ENCODE data around the gene PDF.
"Not testable (repeated sequence)": the region's sequence is repeated elsewhere in the genome, so short reads cannot be mapped to it uniquely, and the experiment has no call there.

PDF gene

DNA sequence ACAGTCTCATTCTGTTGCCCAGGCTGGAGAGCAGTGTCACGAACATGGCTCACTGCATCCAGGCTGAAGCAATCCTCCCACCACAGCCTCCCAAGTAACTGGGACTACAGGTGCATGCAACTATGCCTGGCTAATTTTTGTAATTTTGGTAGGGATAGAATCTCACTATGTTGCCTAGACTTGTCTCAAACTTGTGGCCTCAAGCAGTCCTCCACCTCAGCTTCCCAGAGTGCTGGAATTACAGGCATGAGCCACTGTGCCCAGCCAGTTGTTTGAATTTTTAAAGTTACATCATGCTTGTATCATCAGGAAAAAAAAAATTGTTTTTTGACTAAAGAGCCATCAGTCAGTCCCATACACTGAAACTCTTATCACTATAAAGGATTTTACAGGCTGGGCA lies 36.3 kb downstream of the PDF start:
- DNase-seq (ENCODE audit: low spot score): no peak
- ChIA-PET POLR2A (ENCODE audit: low non-redundant PET) (no interaction called here), CTCF (interaction anchor here (0.7 kb wide), 1 partner anchor 672 kb away, joined by 3 read pairs; no protein-coding TSS in a partner anchor)
- TF ChIP-seq, protein P1, sequence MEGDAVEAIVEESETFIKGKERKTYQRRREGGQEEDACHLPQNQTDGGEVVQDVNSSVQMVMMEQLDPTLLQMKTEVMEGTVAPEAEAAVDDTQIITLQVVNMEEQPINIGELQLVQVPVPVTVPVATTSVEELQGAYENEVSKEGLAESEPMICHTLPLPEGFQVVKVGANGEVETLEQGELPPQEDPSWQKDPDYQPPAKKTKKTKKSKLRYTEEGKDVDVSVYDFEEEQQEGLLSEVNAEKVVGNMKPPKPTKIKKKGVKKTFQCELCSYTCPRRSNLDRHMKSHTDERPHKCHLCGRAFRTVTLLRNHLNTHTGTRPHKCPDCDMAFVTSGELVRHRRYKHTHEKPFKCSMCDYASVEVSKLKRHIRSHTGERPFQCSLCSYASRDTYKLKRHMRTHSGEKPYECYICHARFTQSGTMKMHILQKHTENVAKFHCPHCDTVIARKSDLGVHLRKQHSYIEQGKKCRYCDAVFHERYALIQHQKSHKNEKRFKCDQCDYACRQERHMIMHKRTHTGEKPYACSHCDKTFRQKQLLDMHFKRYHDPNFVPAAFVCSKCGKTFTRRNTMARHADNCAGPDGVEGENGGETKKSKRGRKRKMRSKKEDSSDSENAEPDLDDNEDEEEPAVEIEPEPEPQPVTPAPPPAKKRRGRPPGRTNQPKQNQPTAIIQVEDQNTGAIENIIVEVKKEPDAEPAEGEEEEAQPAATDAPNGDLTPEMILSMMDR (conservative IDR thresholded peaks at IDR 0.05; ENCODE audit: low read depth): no peak
- peak overlapping the region; percentile 18; the same call in 1 of the 2 replicates for H3K27ac ChIP-seq

DNA sequence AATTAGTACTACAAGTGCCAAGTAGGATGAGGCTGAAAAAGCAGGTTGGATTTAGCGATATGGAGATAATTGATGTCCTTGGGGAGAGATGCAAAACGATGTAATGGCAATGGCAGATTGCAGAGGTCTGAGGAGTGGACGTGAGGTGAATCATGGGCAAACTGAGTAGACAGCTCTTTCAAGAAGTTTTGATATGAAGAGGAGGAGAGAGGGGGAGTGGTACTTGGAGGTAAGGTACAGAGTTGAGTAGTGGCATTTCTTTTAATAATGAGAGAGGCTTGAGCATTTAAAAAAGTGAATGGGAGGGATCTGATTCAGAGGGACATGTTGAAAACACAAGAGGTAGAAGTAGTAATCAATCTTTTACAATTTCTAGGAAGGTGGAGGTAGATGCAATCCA lies 37.0 kb downstream of the PDF start:
- CTCF ChIA-PET: no interaction called here
- POLR2A ChIA-PET (ENCODE audit: low non-redundant PET): no interaction called here
- TF ChIP-seq, protein P1 (conservative IDR thresholded peaks at IDR 0.05; ENCODE audit: low read depth): no peak
- DNase-seq (ENCODE audit: low spot score): no peak
- no peak overlapping the region for H3K27ac ChIP-seq

DNA sequence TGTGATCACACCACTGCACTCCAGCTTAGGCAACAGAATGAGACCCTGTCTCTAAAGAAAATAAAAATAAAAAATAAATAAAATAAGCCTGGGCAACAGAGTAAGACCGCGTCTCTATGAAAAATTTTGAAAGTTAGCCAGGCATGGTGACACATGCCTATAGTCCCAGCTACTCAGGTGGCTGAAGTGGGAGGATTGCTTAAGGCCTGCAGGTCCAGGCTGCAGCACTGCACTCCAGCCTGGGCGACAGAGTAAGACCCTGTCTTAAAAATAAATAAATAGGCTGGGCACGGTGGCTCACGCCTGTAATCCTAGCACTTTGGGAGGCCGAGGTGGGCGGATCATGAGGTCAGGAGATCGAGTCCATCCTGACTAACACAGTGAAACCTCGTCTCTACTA lies 38.7 kb downstream of the PDF start:
- H3K27ac ChIP-seq; CTCF ChIA-PET; DNase-seq (ENCODE audit: low spot score); POLR2A ChIA-PET (ENCODE audit: low non-redundant PET): not testable (repeated sequence)

DNA sequence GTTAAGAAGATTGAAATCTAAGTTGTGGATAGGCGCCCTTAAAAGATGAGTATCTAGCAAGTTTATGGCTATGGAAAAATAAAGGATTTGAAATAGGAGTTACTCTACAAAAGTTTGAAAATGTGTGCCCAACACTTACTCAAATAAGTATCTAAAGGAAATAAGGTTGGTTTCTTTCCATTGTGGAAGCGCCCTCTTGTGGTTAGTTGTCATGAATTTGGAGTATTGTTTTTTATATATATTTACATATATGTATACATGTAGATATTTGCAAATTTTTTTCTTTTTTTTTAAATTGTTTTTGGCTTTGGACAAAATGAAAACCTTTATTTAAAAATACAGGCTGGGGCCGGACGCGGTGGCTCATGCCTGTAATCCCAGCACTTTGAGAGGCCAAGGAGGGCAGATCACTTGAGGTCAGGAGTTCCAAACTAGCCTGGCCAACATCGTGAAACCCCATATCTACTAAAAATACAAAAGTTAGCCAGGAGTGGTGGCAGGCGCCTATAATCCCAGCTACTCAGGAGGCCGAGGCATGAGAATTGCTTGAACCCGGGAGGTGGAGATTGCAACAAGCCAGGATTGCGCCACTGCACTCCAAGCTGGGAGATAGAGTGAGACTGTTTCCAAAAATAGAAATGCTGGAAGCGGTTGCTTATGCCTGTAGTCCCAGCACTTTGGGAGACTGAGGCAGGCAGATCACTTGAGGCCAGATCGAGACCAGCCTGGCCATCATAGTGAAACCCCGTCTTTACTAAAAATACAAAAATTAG lies 43.3 kb downstream of the PDF start:
- CTCF ChIA-PET: interaction anchor here (0.6 to 1.4 kb wide), 5 partner anchors 58 to 578 kb away, joined by 3 to 5 read pairs (median 4); no protein-coding TSS in a partner anchor
- POLR2A ChIA-PET (ENCODE audit: low non-redundant PET): no interaction called here
- H3K27ac ChIP-seq: peak overlapping the region; percentile 53
- TF ChIP-seq, protein P1 (conservative IDR thresholded peaks at IDR 0.05; ENCODE audit: low read depth): peak; percentile 69
- DNase-seq (ENCODE audit: low spot score): peak; percentile 20

DNA sequence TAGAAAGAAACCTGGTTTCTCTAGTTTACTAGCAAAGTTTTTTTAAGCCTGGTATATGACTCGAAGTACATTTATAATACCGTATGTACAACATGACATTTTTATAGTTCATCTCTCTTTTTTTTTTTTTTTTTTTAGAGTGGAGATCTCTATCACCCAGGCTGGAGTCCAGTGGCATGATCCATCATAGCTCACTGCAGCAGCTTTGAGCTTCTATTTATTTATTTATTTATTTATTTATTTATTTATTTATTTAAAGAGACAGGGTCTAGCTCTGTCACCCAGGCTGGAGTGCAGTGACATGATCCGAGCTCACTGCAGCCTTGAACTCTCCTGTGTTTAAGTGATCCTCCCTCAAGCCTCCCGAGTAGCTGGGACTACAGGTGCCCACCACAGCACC lies 45.1 kb downstream of the PDF start:
- ChIA-PET POLR2A (ENCODE audit: low non-redundant PET) (no interaction called here), CTCF (interaction anchor here (0.5 to 1.1 kb wide), 5 partner anchors 9 to 238 kb away, joined by 3 to 7 read pairs (median 3); no protein-coding TSS in a partner anchor)
- TF ChIP-seq, protein P1 (conservative IDR thresholded peaks at IDR 0.05; ENCODE audit: low read depth): no peak
- DNase-seq (ENCODE audit: low spot score): no peak
- H3K27ac ChIP-seq: no peak overlapping the region

DNA sequence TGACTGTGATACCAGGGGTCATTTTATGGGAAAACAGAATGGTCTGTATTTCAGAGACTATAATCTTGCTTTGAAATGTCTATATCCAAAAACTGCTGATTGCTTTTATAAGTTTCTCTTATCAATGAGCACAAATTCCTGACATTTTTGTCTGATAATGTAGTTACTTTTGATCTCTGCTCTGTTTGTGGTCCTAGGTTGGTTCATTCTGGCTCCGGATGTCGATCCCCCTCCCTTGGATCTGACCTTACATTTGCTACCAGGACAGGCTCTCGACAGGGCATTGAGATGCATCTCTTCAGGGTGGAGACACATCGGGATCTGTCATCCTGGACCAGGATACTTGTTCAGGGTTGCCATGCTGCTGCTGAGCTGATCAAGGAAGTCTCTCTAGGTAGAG lies 46.5 kb downstream of the PDF start:
- H3K27ac ChIP-seq: no peak overlapping the region
- DNase-seq (ENCODE audit: low spot score): no peak
- ChIA-PET CTCF (interaction anchor here (0.6 to 0.7 kb wide), 3 partner anchors 70 to 1506 kb away, joined by 3 read pairs; no protein-coding TSS in a partner anchor), POLR2A (ENCODE audit: low non-redundant PET) (no interaction called here)
- TF ChIP-seq, protein P1 (conservative IDR thresholded peaks at IDR 0.05; ENCODE audit: low read depth): no peak

DNA sequence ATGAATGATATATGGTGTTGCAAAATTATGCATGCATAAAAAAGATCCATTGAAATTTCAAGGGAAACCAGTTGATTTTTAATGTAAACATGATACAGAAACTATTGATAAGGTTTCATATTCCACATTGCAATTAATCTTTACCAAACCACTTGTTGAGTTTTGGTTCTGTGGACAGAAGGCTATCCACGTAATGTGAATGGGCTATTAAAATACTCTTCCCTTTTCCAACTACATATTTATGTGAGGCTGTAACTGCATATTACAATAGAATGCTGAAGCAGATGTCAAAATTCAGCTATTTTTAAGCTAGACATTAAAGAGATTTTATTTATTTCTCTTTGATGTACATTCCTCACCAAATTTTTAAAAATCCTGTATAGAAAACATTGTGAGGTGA lies 53.0 kb downstream of the PDF start:
- ChIA-PET POLR2A (ENCODE audit: low non-redundant PET) (interaction anchor here (0.7 kb wide), 1 partner anchor 105 kb away, joined by 3 read pairs; no protein-coding TSS in a partner anchor), CTCF (interaction anchor here (0.7 to 0.9 kb wide), 2 partner anchors 276 to 475 kb away, joined by 3 read pairs; no protein-coding TSS in a partner anchor)
- TF ChIP-seq, protein P1 (conservative IDR thresholded peaks at IDR 0.05; ENCODE audit: low read depth): no peak
- H3K27ac ChIP-seq: no peak overlapping the region
- DNase-seq (ENCODE audit: low spot score): no peak
